ENCODE results near the gene PPM1M. TPM values are rescaled to one million over a fixed set of nuclear protein-coding genes. Genes with fewer than 3 reads are reported as not detected.

Gene PPM1M
- total RNA-seq, 2 donors from 2014 or later = 6.9 to 15.3 TPM

GRCh38 chr3:52232279-52233107 is 13.1 kb upstream of the PPM1M start:
- no peaks in the 10 kb centered on the region for H3K9me3 ChIP-seq
- H3K36me3 ChIP-seq (replicated peaks in 1 of 2; ENCODE audit: insufficient read depth in 1 of 2, low read depth in 2 of 2) = peaks cover 0 to 7% of the 10 kb centered on the region in 2 donors
- no peaks in the 10 kb centered on the region for H3K27me3 ChIP-seq
- no peak overlapping the region for H3K4me3 ChIP-seq
- TF ChIP-seq CTCF (IDR thresholded peaks at IDR 0.05) = peak in 1 of 7 experiments; percentile 6
- no peak for TF ChIP-seq POLR2A (IDR thresholded peaks at IDR 0.05)
- WGBS, 2 donors = 81 to 83% methylated on average over 12 to 28 of the region's 28 CpGs
- H3K4me1 ChIP-seq = peaks cover 14% of the 10 kb centered on the region
- intact Hi-C loops (cut with DNase I) = loop anchor here (5.0 kb wide), 1 partner anchor 115 kb away; no protein-coding TSS in a partner anchor
- DNase-seq (no peak), ATAC-seq (no peak)
- no peak overlapping the region for H3K27ac ChIP-seq

DNA sequence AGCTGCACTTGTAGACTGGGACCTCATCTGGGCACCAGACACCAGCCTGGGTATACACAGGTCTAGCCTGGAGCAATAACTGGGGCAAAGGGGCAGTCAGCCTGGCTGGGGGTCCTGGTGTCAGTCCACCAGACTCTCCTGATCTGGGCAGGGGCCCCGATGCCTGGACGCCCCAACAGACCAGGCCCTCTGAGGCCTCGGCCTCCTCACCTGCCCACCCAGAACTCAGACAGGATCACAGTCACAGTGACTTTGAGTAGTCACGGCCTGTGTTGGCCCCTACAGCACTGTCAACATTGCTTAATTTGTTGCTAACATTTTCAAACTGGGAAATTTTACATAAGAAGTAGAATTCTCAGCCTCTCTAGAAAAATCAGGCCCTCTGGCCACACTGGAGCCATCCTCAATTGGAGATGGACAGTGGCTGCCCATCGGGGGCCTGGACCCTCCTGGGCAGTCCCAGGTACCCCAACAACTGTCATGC is 12.4 kb upstream of the PPM1M start:
- DNase-seq (no peak), ATAC-seq (no peak)
- 60 to 76% methylated on average over 1 to 4 of the region's 5 CpGs for WGBS, 2 donors
- TF ChIP-seq POLR2A (IDR thresholded peaks at IDR 0.05) (no peak), CTCF (IDR thresholded peaks at IDR 0.05) (no peak)
- H3K9me3 ChIP-seq = no peaks in the 10 kb centered on the region
- no peak overlapping the region for H3K27ac ChIP-seq
- peaks cover 21% of the 10 kb centered on the region for H3K4me1 ChIP-seq
- intact Hi-C loops (cut with DNase I) = loop anchor here (5.0 kb wide), 1 partner anchor 114 kb away; no protein-coding TSS in a partner anchor
- H3K4me3 ChIP-seq = no peak overlapping the region
- no peaks in the 10 kb centered on the region for H3K27me3 ChIP-seq
- peaks cover 0 to 7% of the 10 kb centered on the region in 2 donors for H3K36me3 ChIP-seq (replicated peaks in 1 of 2; ENCODE audit: insufficient read depth in 1 of 2, low read depth in 2 of 2)

DNA sequence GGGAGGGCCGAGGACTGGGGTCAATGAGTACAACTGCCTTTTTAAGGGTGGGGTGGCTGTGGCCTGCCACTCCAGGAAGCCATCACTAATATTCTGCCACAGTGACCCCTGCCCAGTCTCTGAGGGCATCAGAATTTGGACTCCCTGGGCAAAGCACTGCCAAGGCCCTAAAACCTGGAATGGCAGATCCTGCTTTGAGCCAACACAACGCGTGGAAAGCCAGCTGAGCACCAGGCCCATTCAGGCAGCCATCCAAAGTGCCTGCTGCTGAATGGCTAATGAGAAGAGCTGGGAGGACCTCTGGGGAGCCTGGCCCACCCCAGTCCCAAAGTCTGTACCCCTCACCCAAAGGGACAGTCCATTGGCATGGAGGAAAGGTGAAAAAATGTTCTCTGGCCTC is 11.6 kb upstream of the PPM1M start:
- Histone ChIP-seq H3K27me3 (no peaks in the 10 kb centered on the region), H3K27ac (no peak overlapping the region), H3K36me3 (replicated peaks in 1 of 2; ENCODE audit: insufficient read depth in 1 of 2, low read depth in 2 of 2) (peaks cover 0 to 4% of the 10 kb centered on the region in 2 donors), H3K9me3 (no peaks in the 10 kb centered on the region), H3K4me1 (peaks cover 25% of the 10 kb centered on the region), H3K4me3 (no peak overlapping the region)
- ATAC-seq (no peak), DNase-seq (no peak)
- 67 to 82% methylated on average over 3 of the region's 3 CpGs for WGBS, 2 donors
- TF ChIP-seq CTCF (IDR thresholded peaks at IDR 0.05) = no peak
- no peak for TF ChIP-seq POLR2A (IDR thresholded peaks at IDR 0.05)
- intact Hi-C loops (cut with DNase I) = loop anchor here (5.0 kb wide), 1 partner anchor 113 kb away; no protein-coding TSS in a partner anchor

GRCh38 chr3:52234516-52235447 is 10.8 kb upstream of the PPM1M start:
- Histone ChIP-seq H3K27ac (no peak overlapping the region), H3K4me1 (peaks cover 29% of the 10 kb centered on the region), H3K36me3 (replicated peaks in 1 of 2; ENCODE audit: insufficient read depth in 1 of 2, low read depth in 2 of 2) (peaks cover 0 to 1% of the 10 kb centered on the region in 2 donors), H3K27me3 (no peaks in the 10 kb centered on the region), H3K9me3 (no peaks in the 10 kb centered on the region), H3K4me3 (no peak overlapping the region)
- DNase-seq (no peak), ATAC-seq (no peak)
- 68 to 89% methylated on average over 6 to 15 of the region's 15 CpGs for WGBS, 2 donors
- no peak for TF ChIP-seq POLR2A (IDR thresholded peaks at IDR 0.05)
- TF ChIP-seq CTCF (IDR thresholded peaks at IDR 0.05) = no peak
- intact Hi-C loops (cut with DNase I) = loop anchor here (5.0 kb wide), 1 partner anchor 113 kb away; no protein-coding TSS in a partner anchor

Measured in body of pancreas (tissue), 4 donors.